Transverse colon (tissue), 4 donors: Measurements from ENCODE around the gene CDSN.

Experiments
- CTCF ChIP-seq, 5 experiments: fragments of 200-600 bp in 3 of 5; fragments of 450-650 bp in 2 of 5; sonication (generic) in 3 of 5; IDR thresholded peaks; 1 replicate in 2 of 5; 2 replicates in 3 of 5; pipeline ENCODE4 v1.5.1; 2016 to 2017; ENCODE audit warnings: antibody characterized with exemption in 5 of 5, inconsistent platforms in 3 of 5, mild to moderate bottlenecking in 2 of 5, moderate library complexity in 1 of 5
- EP300 ChIP-seq: sonication (generic); formaldehyde crosslinking; IDR thresholded peaks from one replicate; pipeline ENCODE4 v1.6.1; 2017; ENCODE audit warnings: antibody characterized with exemption, low read depth
- POLR2A ChIP-seq: fragments of 450-650 bp; IDR thresholded peaks from one replicate; pipeline ENCODE4 v1.6.1; 2016; ENCODE audit warnings: antibody characterized with exemption, mild to moderate bottlenecking, moderate library complexity
- POLR2AphosphoS5 ChIP-seq, 3 donors: sonication (generic); formaldehyde crosslinking; IDR thresholded peaks; one replicate each; pipeline ENCODE4 v1.6.1; 2016; ENCODE audit warnings: antibody characterized with exemption in 3 of 3

GRCh38 chr6:31114970-31115849, 5.0 kb downstream of the CDSN start:
- peak in 2 of 5 experiments; percentile 21 to 31 for TF ChIP-seq CTCF (IDR thresholded peaks at IDR 0.05)
- no peak for TF ChIP-seq POLR2A
- TF ChIP-seq POLR2AphosphoS5 (IDR thresholded peaks at IDR 0.05), result no peak
- TF ChIP-seq EP300, result no peak
